Activated naive CD4-positive, alpha-beta T cell treated with anti-CD3 and anti-CD28 coated beads for 36 hours (primary cell): Measurements from ENCODE around the gene LCN15. TPM values are rescaled to one million over a fixed set of nuclear protein-coding genes. Genes with fewer than 3 reads are reported as not detected.

Experiments
- CTCF ChIA-PET: fragments of 350-600 bp; sonication (Branson Sonifier 250); formaldehyde crosslinking; loops from one replicate; lab custom pipeline; 2021; ENCODE audit warnings: antibody characterized with exemption; lab: Charles Lee
- DNase-seq: peaks from one replicate; pipeline ENCODE4 v3.0.0-alpha.2; 2020
- H3K27ac Mint-ChIP-seq: one replicate; pipeline ENCODE4 v1.8.0; 2021; ENCODE audit warnings: mild to moderate bottlenecking, mixed read lengths
- H3K27me3 Mint-ChIP-seq: one replicate; pipeline ENCODE4 v1.8.0; 2021; ENCODE audit warnings: low read depth, mixed read lengths
- H3K36me3 Mint-ChIP-seq: one replicate; pipeline ENCODE4 v1.8.0; 2021; ENCODE audit warnings: low read depth, mixed read lengths
- H3K4me1 Mint-ChIP-seq: one replicate; pipeline ENCODE4 v1.8.0; 2021; ENCODE audit warnings: low read depth, mixed read lengths
- H3K4me3 Mint-ChIP-seq: one replicate; pipeline ENCODE4 v1.8.0; 2021; ENCODE audit warnings: mild to moderate bottlenecking, moderate library complexity, mixed read lengths
- H3K9me3 Mint-ChIP-seq: one replicate; pipeline ENCODE4 v1.8.0; 2021; ENCODE audit warnings: mixed read lengths
- intact Hi-C: fragments of 100-400 bp; cut with micrococcal nuclease; formaldehyde crosslinking; loops from one replicate; pipeline ENCODE4 v1.15.1; 2023
- total RNA-seq, 2 experiments: library from RNA; stranded (reverse); gene quantifications; one replicate each; pipeline ENCODE4 v1.2.3, GENCODE V29; 2021

Gene LCN15
- total RNA-seq, 2 experiments from 2014 or later: not detected

DNA sequence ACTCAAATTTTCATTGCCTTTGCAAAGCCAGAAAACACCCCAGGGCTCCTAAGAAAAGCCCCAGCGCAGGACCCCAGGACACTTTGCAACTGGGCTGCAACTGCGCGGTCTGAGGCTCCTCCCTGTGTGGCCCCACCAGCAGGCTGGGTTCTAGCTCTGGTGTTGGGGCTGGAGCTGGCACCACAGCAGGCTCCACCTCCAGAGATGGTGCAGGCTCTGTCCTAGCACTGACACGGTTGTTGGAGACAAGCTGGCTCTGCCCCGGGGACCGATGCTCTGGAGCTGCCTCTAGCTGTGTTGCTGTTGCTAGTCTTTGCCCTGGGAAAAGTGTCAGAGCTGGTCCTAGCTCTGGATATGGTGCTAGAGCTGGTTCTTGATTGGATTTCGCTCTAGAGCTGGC is 35.2 kb downstream of the LCN15 start:
- no peak overlapping the region for H3K27ac Mint-ChIP-seq
- DNase-seq: peak; percentile 21
- H3K4me3 Mint-ChIP-seq: peak overlapping the region; percentile 92
- intact Hi-C loops: loop anchor here (2.0 kb wide), 1 partner anchor 42 kb away; the partner anchor contains the start of gene AGPAT2
- peaks cover 47% of the 10 kb centered on the region for H3K4me1 Mint-ChIP-seq
- peaks cover 28% of the 10 kb centered on the region for H3K36me3 Mint-ChIP-seq
- H3K9me3 Mint-ChIP-seq: no peaks in the 10 kb centered on the region
- no peaks in the 10 kb centered on the region for H3K27me3 Mint-ChIP-seq
- CTCF ChIA-PET: interaction anchor here (0.9 to 2.0 kb wide), 7 partner anchors 16 to 306 kb away, joined by 3 to 8 read pairs (median 4); partner anchors contain the start of gene LCN8

DNA sequence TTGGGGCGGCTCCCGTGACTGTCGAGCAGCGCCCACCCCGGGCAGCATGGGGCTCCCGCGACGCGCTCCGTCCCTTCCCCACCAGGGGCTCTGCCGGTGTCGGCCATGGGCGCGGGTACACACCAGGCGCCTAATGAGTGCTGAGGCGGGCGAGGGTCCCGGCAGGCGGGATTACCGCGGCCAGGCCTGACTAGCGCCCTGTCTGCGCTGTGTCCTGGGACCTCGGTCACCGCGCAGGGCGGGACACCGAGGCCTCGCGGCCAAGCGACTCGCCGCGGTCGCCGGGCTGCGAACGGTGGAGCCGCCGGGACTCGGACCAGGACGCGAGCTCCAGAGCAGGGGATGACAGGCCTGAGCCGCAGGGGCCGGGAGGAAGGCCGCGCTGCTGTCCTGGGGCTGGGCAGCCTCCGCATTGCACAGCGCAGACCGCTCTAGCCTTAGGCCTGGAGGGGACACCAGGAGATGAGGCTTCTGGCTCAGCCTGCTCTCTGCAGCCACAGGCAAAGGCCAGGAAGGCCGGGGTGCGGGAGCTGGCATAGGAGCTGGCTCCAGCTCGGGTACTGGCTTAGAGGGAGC is 35.7 kb downstream of the LCN15 start:
- intact Hi-C loops: loop anchor here (1.0 to 2.0 kb wide), 2 partner anchors 27 to 42 kb away; partner anchors contain the start of gene AGPAT2

DNA sequence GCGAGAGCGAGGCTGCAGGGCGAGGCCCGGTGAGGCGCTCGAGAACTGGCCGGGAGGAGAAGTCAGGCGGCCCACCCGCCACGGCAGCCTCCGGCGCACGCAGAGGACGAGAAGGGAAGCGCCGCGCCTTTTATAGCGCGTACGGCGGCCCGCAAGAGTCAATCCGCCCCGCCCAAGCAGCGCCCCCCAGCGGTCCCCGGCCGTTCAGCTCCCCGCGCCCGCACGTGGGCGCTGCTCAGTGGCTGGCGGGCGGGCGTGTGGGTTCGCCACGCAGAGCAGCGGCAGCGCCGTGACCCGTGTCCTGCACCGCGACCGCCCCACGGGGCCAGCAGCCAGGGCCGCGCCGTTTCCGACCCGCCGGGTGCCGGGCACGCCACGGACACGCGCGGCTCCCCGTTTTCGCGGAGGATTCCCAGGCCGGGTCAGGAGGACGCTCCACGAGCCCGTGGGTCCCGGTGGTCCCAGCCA is 36.2 kb downstream of the LCN15 start:
- CTCF ChIA-PET: interaction anchor here (0.7 to 1.6 kb wide), 3 partner anchors 14 to 301 kb away, joined by 4 to 5 read pairs (median 4); no protein-coding TSS in a partner anchor
- Mint-ChIP-seq H3K27ac (no peak overlapping the region), H3K4me3 (peak overlapping the region; percentile 92), H3K4me1 (peaks cover 51% of the 10 kb centered on the region), H3K9me3 (no peaks in the 10 kb centered on the region), H3K27me3 (no peaks in the 10 kb centered on the region), H3K36me3 (peaks cover 35% of the 10 kb centered on the region)
- DNase-seq: peak; percentile 89
- intact Hi-C loops: loop anchor here (1.0 to 2.0 kb wide), 2 partner anchors 27 to 41 kb away; partner anchors contain the start of gene AGPAT2

More for the DNA sequence above, 35.7 kb downstream of the LCN15 start:
- Mint-ChIP-seq H3K4me1 (peaks cover 49% of the 10 kb centered on the region), H3K27ac (no peak overlapping the region), H3K9me3 (no peaks in the 10 kb centered on the region), H3K4me3 (peak overlapping the region; percentile 92), H3K27me3 (no peaks in the 10 kb centered on the region), H3K36me3 (peaks cover 33% of the 10 kb centered on the region)
- DNase-seq: no peak
- CTCF ChIA-PET: interaction anchor here (0.7 to 2.0 kb wide), 7 partner anchors 13 to 300 kb away, joined by 3 to 8 read pairs (median 4); no protein-coding TSS in a partner anchor

DNA sequence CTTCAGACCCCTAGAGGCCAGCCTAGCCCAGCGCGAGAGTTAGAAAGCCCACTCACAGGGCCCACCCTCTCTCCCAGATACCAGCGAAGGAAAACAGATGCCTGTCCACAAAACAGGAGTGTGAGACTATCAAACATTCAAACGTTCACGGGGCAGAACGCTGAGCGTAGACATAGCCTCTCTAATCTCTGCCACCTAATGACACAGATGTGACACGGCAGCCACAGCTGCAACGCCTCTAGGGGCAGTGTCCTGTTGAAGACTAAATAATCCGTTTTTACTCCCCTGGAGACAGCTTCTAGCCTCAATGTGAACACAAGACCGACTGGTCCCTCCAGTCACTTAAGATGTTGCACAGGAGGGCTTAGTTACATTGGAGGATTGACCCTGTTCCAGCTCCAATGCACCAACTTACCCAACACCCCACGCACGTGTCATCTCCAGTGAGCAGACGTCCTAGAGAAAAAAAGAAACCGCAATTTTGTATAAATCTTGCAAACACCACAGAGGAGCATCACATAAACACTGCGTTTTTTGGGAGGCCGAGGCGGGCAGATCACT is 37.6 kb downstream of the LCN15 start:
- peaks cover 41% of the 10 kb centered on the region for H3K4me1 Mint-ChIP-seq
- peaks cover 35% of the 10 kb centered on the region for H3K36me3 Mint-ChIP-seq
- no peaks in the 10 kb centered on the region for H3K9me3 Mint-ChIP-seq
- intact Hi-C loops: no loop called here
- H3K27ac Mint-ChIP-seq: peak overlapping the region; percentile 77
- no peaks in the 10 kb centered on the region for H3K27me3 Mint-ChIP-seq
- CTCF ChIA-PET: interaction anchor here (0.6 to 2.7 kb wide), 10 partner anchors 10 to 708 kb away, joined by 3 to 9 read pairs (median 4); no protein-coding TSS in a partner anchor
- DNase-seq: peak; percentile 64
- H3K4me3 Mint-ChIP-seq: peak overlapping the region; percentile 92

DNA sequence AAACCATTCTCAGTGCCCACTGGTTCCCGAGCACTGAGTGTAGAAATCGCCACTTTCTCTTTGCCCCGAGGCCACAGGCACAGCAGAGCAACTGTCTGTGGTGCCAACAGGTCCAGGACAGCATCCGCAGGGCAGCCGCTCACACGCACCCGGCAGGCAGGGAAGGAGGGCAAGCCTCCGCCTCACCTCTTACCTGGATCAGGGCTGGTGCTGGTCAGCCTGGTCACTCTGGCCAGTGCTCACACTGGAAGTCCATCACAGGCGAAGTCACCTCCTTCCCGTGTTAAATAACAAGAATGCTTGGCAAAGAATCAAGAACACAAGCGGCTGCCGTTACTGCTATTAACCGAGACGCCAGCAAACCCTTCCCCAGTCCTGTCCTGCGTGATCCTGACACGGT is 38.2 kb downstream of the LCN15 start:
- peak overlapping the region; percentile 92 for H3K4me3 Mint-ChIP-seq
- intact Hi-C loops: no loop called here
- peak overlapping the region; percentile 77 for H3K27ac Mint-ChIP-seq
- CTCF ChIA-PET: interaction anchor here (0.7 to 2.7 kb wide), 4 partner anchors 10 to 176 kb away, joined by 4 to 9 read pairs (median 6); no protein-coding TSS in a partner anchor
- H3K9me3 Mint-ChIP-seq: no peaks in the 10 kb centered on the region
- no peak for DNase-seq
- H3K4me1 Mint-ChIP-seq: peaks cover 40% of the 10 kb centered on the region
- H3K36me3 Mint-ChIP-seq: peaks cover 37% of the 10 kb centered on the region
- no peaks in the 10 kb centered on the region for H3K27me3 Mint-ChIP-seq

DNA sequence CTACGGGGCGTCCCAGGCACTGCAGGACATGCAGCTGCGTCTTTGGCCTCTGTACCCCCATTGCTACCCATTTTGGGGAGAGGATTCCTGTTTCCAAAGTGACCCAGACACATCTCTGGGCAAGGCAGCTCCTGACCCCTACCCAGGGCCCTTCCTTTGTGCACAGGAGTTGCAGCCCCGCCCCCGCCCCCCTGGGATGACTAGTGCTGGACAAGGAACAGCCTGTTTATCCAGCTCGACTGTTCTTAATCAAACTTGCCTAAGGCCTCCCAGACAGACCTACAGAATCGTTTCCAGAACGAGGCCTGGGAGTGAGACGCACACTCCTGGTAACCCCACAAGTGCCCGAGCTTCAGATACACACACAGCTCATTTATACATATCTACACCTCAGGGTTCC is 38.7 kb downstream of the LCN15 start:
- CTCF ChIA-PET: interaction anchor here (2.7 kb wide), 1 partner anchor 25 kb away, joined by 9 read pairs; no protein-coding TSS in a partner anchor
- Mint-ChIP-seq H3K4me3 (peak overlapping the region; percentile 92), H3K9me3 (no peaks in the 10 kb centered on the region), H3K27me3 (no peaks in the 10 kb centered on the region), H3K27ac (no peak overlapping the region), H3K4me1 (peaks cover 41% of the 10 kb centered on the region), H3K36me3 (peaks cover 37% of the 10 kb centered on the region)
- intact Hi-C loops: no loop called here
- DNase-seq: no peak

DNA sequence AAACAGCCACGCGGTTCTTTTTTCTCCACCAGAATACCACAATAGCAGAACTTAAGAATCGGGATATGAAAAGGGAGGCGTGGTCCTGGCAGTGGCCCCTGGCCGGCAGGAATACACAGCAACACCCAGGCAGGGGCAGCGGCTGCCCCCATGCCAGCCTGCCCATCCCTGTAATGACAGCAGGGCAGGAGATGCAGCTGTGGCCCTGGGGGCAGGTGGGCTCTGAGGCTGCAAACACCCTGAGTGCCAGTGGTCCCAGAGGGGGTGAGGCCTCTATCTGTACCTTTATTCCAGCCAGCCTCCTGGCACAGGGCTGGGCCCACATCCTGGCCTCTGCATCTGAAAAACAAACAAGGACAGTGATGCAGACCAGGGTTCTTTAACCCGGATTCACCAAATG is 39.5 kb downstream of the LCN15 start:
- no peak overlapping the region for H3K4me3 Mint-ChIP-seq
- no peak overlapping the region for H3K27ac Mint-ChIP-seq
- intact Hi-C loops: no loop called here

DNA sequence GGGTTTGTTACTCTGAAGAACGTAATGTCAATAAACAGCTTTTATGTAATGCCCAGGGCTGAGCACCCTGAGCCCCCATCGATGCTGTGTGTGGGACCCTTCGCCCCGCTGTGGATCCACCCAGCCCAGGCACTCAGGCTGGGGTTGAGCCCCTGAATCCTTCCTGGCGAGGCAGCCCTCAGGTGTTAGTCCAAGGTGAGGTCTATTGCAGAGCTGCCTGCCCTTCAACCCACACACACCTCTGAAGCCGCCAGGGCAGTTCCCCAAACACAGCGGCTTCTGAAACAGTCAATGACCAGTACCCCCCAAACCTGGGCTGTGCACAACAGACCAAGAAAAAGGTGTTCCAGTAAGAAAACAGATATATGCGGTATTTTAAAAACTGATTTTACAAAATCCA is 40.3 kb downstream of the LCN15 start:
- CTCF ChIA-PET: interaction anchor here (0.7 kb wide), 1 partner anchor 51 kb away, joined by 3 read pairs; no protein-coding TSS in a partner anchor
- Mint-ChIP-seq H3K4me3 (no peak overlapping the region), H3K27ac (no peak overlapping the region), H3K4me1 (peaks cover 32% of the 10 kb centered on the region), H3K9me3 (no peaks in the 10 kb centered on the region), H3K27me3 (no peaks in the 10 kb centered on the region), H3K36me3 (peaks cover 37% of the 10 kb centered on the region)
- no peak for DNase-seq
- intact Hi-C loops: no loop called here

More for the DNA sequence above, 39.5 kb downstream of the LCN15 start:
- H3K27me3 Mint-ChIP-seq: no peaks in the 10 kb centered on the region
- H3K4me1 Mint-ChIP-seq: peaks cover 39% of the 10 kb centered on the region
- CTCF ChIA-PET: no interaction called here
- H3K9me3 Mint-ChIP-seq: no peaks in the 10 kb centered on the region
- no peak for DNase-seq
- H3K36me3 Mint-ChIP-seq: peaks cover 37% of the 10 kb centered on the region

DNA sequence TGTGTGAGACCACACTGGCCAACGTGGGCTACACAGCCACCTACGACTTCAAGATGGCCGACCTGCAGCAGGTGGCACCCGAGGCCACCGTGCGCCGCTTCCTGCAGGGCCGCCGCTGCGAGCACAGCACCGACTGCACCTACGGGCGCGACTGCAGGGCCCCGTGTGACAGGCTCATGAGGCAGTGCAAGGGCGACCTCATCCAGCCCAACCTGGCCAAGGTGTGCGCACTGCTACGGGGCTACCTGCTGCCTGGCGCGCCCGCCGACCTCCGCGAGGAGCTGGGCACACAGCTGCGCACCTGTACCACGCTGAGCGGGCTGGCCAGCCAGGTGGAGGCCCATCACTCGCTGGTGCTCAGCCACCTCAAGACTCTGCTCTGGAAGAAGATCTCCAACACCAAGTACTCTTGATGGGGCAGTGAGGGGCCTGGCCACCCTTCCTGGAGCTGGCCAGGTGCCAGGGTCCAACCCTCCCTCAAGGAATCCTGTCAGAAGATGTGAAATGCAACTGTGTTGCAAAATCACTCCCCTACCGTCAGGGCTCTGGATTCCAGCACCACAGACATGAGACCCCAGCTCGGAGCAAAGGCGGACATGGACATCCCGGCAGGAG is 40.8 kb downstream of the LCN15 start:
- intact Hi-C loops: no loop called here
- CTCF ChIA-PET: interaction anchor here (0.7 kb wide), 1 partner anchor 51 kb away, joined by 3 read pairs; no protein-coding TSS in a partner anchor
- peaks cover 37% of the 10 kb centered on the region for H3K36me3 Mint-ChIP-seq
- peaks cover 32% of the 10 kb centered on the region for H3K4me1 Mint-ChIP-seq
- H3K4me3 Mint-ChIP-seq: no peak overlapping the region
- no peaks in the 10 kb centered on the region for H3K9me3 Mint-ChIP-seq
- no peak for DNase-seq
- no peaks in the 10 kb centered on the region for H3K27me3 Mint-ChIP-seq
- H3K27ac Mint-ChIP-seq: no peak overlapping the region

DNA sequence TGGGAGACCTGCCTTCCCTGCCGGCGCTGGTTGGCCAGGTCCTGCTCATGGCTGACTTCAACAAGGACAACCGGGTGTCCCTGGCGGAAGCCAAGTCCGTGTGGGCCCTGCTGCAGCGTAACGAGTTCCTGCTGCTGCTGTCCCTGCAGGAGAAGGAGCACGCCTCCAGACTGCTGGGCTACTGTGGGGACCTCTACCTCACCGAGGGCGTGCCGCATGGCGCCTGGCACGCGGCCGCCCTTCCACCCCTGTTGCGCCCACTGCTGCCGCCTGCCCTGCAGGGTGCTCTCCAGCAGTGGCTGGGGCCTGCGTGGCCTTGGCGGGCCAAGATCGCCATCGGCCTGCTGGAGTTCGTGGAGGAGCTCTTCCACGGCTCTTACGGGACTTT is 41.4 kb downstream of the LCN15 start:
- Mint-ChIP-seq H3K27ac (no peak overlapping the region), H3K4me1 (peaks cover 32% of the 10 kb centered on the region), H3K9me3 (no peaks in the 10 kb centered on the region), H3K27me3 (no peaks in the 10 kb centered on the region), H3K4me3 (no peak overlapping the region), H3K36me3 (peaks cover 37% of the 10 kb centered on the region)
- DNase-seq: no peak
- intact Hi-C loops: no loop called here
- CTCF ChIA-PET: interaction anchor here (0.7 kb wide), 1 partner anchor 9 kb away, joined by 3 read pairs; no protein-coding TSS in a partner anchor

DNA sequence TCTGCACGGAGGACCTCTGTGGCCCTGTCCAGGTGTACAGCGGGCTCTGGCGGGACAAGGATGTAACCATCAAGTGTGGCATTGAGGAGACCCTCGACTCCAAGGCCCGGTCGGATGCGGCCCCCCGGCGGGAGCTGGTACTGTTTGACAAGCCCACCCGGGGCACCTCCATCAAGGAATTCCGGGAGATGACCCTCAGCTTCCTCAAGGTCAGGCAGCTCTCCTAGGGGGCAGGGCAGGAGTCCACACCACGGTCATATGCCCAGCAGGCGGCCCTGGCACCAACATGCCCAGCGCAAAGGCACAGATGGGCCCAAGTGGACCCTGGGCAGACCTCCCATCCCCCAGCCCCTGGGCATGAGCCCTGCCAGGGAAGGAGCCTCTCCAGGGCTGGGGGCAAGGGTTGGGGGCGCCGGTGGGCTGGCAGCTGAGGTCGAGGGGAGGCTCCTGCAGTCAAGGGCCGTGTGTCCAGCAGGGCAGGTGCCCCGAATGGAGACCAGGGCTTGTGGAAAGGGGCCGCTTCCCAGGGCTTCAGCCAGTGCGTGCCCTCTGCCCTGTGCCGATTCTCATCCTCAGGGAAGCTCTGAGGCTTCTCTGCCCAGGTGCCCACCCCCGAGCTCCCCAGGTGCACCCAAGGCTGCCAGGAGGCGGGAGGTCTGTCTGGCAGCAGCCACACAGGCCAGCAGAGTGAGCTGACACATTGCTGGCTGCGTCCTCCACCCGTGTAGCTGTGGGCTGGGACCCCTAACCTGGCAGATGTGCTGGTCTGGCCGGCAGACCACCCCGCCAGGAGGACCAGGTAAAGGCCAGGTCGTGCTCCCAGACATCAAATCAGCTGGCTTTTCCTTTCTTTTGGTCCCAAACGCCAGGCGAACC is 42.0 kb downstream of the LCN15 start:
- Mint-ChIP-seq H3K9me3 (no peaks in the 10 kb centered on the region), H3K4me3 (no peak overlapping the region), H3K27ac (no peak overlapping the region), H3K27me3 (no peaks in the 10 kb centered on the region), H3K4me1 (peaks cover 32% of the 10 kb centered on the region), H3K36me3 (peaks cover 34% of the 10 kb centered on the region)
- intact Hi-C loops: no loop called here
- CTCF ChIA-PET: interaction anchor here (0.7 kb wide), 1 partner anchor 8 kb away, joined by 3 read pairs; no protein-coding TSS in a partner anchor
- DNase-seq: no peak
